ENCODE results near the gene PSMB2. TPM values are rescaled to one million over a fixed set of nuclear protein-coding genes. Genes with fewer than 3 reads are reported as not detected.
"Not testable (repeated sequence)": the region's sequence is repeated elsewhere in the genome, so short reads cannot be mapped to it uniquely, and the experiment has no call there.

The PSMB2 gene
- total RNA-seq: 100 to 1,000 TPM; 123 to 131 TPM

GRCh38 chr1:35641233-35641866, at the start of gene PSMB2:
Gene PSMB2, minus strand, starts transcription at chr1:35641526. Its CDS starts 94 bp downstream, at chr1:35641432.
- CTCF ChIA-PET: interaction anchor here (0.7 kb wide), 1 partner anchor 210 kb away, joined by 7 read pairs; no protein-coding TSS in a partner anchor
- POLR2A ChIA-PET: no interaction called here

- ChIA-PET POLR2A (no interaction called here), CTCF (interaction anchor here (0.8 to 1.0 kb wide), 2 partner anchors 24 to 122 kb away, joined by 3 to 5 read pairs; no protein-coding TSS in a partner anchor)
Observed at GRCh38 chr1:35691080-35691479, 49.8 kb upstream of the PSMB2 start.

- CTCF ChIA-PET: interaction anchor here (1.0 to 1.1 kb wide), 2 partner anchors 25 to 26 kb away, joined by 4 to 5 read pairs; no protein-coding TSS in a partner anchor
- POLR2A ChIA-PET: not testable (repeated sequence)
Observed at GRCh38 chr1:35690103-35690502, 48.8 kb upstream of the PSMB2 start.

- CTCF ChIA-PET: no interaction called here
Observed at GRCh38 chr1:35688161-35688560, 46.8 kb upstream of the PSMB2 start.

DNA sequence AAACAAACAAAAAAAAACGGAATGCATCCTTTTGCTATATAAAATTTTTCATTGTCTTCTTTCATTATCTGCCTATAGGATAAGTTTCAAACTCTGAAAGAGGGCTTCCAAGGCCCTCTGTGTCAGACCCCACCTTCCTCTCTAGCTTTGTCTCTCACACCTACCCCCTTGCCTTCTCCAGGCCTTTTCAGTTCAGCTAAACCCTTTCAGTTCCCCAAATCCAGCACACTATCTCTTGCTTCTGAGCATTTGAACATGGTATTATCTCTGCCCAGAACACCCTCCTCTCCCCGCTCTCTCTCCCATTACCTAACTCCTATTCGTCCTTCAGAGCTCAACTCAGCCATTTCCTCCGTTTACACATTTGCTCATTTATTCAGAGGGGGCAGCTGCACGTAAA, 41.7 kb upstream of the PSMB2 start:
- ChIA-PET CTCF (interaction anchor here (0.6 to 1.3 kb wide), 2 partner anchors 44 to 436 kb away, joined by 3 to 8 read pairs; no protein-coding TSS in a partner anchor), POLR2A (no interaction called here)

More at GRCh38 chr1:35688161-35688560, 46.8 kb upstream of the PSMB2 start:
- POLR2A ChIA-PET: no interaction called here

GRCh38 chr1:35680271-35680670, 38.9 kb upstream of the PSMB2 start:
- POLR2A ChIA-PET: no interaction called here
- CTCF ChIA-PET: no interaction called here

- ChIA-PET CTCF (interaction anchor here (0.6 kb wide), 1 partner anchor 730 kb away, joined by 5 read pairs; no protein-coding TSS in a partner anchor), POLR2A (no interaction called here)
Observed at GRCh38 chr1:35675773-35676172, 34.4 kb upstream of the PSMB2 start.

DNA sequence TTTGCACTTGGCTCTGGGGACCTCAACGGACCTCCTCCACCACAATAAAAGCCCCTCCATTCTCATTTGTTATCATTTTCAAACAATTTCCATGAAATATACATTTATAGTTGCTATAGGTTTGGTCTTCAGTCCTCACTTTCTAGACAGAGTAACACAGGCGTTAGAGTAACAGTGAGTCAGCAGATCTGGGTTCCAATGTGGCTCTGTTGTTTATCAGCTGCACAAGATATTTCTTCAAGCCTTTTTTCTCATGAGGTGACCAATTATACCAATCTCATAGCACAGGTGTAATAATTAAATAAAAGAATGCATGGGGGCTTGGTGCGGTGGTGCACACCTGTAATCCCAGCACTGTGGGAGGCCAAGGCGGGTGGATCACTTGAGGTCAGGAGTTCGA, 32.8 kb upstream of the PSMB2 start:
- CTCF ChIA-PET: no interaction called here
- POLR2A ChIA-PET: no interaction called here

GRCh38 chr1:35672116-35672515, 30.8 kb upstream of the PSMB2 start:
- POLR2A ChIA-PET: no interaction called here
- CTCF ChIA-PET: interaction anchor here (1.3 kb wide), 1 partner anchor 14 kb away, joined by 3 read pairs; no protein-coding TSS in a partner anchor

- CTCF ChIA-PET: no interaction called here
- POLR2A ChIA-PET: no interaction called here
Observed at GRCh38 chr1:35668506-35668905, 27.2 kb upstream of the PSMB2 start.

DNA sequence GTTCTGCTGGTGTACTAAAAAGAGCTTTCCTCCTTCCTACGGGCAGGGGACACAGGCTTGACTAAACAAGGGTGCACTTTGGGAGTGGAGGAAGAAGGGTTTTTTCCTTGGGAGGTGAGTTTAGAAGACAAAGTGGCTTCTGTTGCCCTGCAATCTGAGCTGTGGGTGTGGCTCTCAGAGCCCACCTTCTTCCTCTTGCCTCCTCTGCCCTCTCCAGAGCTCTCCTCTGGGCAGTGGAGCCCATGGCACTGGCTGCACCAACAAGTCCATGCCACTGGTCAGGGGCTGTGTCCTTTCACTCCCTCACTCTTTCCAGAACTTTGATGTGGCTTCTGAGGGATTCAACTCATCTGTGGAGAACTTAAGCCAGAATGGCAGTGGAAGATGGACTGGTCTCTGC, 25.6 kb upstream of the PSMB2 start:
- CTCF ChIA-PET: interaction anchor here (1.3 kb wide), 1 partner anchor 48 kb away, joined by 3 read pairs; no protein-coding TSS in a partner anchor
- POLR2A ChIA-PET: interaction anchor here (0.5 kb wide), 1 partner anchor 25 kb away, joined by 3 read pairs; no protein-coding TSS in a partner anchor

- POLR2A ChIA-PET: interaction anchor here (0.5 kb wide), 1 partner anchor 24 kb away, joined by 3 read pairs; no protein-coding TSS in a partner anchor
- CTCF ChIA-PET: no interaction called here
Observed at GRCh38 chr1:35666216-35666615, 24.9 kb upstream of the PSMB2 start.

GRCh38 chr1:35663434-35663833, 22.1 kb upstream of the PSMB2 start:
- POLR2A ChIA-PET: no interaction called here
- CTCF ChIA-PET: no interaction called here

DNA sequence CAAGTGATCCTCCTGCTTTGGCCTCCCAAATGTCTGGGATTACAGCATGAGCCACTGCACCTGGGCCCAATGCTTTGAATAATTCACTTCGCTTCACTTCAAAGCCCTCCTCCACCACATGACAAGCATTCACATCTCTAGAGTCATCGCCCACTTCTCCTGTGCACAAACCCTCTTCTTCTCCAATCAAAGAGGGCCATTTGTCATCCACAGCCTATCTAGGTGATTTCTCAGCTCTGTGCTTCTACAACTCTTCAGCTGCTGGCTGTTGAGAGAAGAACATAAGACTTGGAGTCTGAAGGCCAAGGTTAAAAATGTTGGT, 20.1 kb upstream of the PSMB2 start:
- ChIA-PET POLR2A (no interaction called here), CTCF (no interaction called here)

DNA sequence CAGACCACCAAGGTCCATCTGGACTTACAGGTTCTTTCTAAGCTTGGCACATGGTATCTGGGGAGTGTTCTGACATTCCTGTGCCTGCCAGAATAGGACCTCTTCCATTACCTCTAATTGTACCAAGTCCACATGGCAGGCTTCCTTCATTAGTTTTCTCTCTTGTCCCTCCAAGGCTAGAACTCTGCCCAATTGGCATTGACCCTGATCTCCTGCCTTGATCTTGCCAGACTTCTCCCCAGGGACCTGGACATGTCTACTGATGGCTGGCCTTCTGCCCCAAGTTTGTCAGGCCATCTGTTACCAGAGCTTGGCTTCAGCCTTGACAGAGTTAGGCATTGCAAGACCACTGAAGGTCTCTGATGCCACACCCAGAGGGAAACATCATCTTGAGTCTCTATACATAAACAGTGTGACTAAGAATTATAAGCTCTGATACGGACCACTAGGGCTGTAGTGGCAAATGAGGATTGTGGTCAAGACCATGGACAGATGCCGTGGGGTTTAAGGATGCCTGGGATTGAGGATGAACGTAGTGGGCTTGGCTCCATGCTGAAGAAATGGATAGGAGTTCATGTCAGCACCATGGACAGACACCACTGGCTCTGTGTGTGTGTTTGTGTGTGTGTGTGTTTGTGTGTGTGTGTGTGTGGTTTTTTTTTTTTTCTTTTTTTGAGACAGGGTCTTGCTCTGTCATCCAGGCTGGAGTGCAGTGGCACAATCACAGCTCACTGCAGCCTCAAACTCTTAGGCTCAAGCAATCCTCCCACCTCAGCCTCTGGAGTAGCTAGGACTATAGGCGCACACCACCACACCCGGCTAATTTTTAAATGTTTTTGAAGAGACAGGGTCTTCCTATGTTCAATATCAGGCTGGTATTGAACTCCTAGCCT, 19.5 kb upstream of the PSMB2 start:
- POLR2A ChIA-PET: no interaction called here
- CTCF ChIA-PET: no interaction called here

DNA sequence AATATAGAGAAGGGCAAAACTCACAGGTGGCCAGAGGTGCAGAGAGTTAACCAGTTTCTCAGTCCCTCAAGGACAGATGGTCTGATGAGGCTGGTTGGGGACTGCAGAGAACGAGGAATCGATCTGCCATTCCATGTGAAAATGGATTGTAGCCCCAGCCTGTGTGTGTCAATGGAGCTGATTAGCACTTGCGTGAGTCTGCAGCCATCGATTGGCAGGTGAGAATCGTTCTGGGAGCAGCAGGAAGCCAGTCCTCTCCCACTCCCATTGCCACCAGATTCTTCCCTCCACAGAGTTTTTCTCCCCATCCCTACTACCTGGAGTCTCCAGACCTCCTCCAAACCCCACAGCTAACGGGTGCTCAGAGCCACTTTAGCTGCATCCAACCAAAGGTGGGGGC, 18.3 kb upstream of the PSMB2 start:
- CTCF ChIA-PET: no interaction called here
- POLR2A ChIA-PET: no interaction called here

- POLR2A ChIA-PET: interaction anchor here (0.6 kb wide), 1 partner anchor 254 kb away, joined by 4 read pairs; no protein-coding TSS in a partner anchor
- CTCF ChIA-PET: interaction anchor here (1.0 to 1.1 kb wide), 3 partner anchors 12 to 57 kb away, joined by 3 to 5 read pairs (median 3); no protein-coding TSS in a partner anchor
Observed at GRCh38 chr1:35657851-35658250, 16.5 kb upstream of the PSMB2 start.

- CTCF ChIA-PET: no interaction called here
- POLR2A ChIA-PET: no interaction called here
Observed at GRCh38 chr1:35656863-35657232, 15.5 kb upstream of the PSMB2 start.

GRCh38 chr1:35656148-35656862, 15.0 kb upstream of the PSMB2 start:
- CTCF ChIA-PET: no interaction called here
- POLR2A ChIA-PET: no interaction called here

DNA sequence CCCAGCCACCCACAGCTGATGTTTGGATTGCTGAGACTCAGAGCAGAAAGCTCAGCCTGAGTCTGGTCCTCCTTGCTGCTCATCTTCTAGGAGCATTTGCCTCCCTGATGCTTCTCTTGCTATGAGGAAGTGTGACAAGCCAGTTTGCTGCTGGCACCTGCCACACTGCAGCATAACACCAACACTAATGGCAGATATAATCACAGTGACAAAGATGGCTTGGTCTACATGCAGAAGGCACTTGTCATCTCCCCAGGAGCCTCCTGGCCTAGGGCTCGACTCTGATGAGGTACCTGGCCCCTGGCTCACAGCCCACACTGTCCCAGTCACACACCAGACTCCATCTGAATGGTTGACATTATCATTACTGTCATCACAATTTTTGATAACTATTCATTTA, 13.9 kb upstream of the PSMB2 start:
- ChIA-PET POLR2A (no interaction called here), CTCF (no interaction called here)

Measured in activated CD8-positive, alpha-beta memory T cell treated with anti-CD3 and anti-CD28 coated beads for 36 hours (primary cell).